HG03095 (cell line): Measurements from ENCODE around the gene APAF1.
"Not testable (repeated sequence)": the region's sequence is repeated elsewhere in the genome, so short reads cannot be mapped to it uniquely, and the experiment has no call there.

Experiments used
- ATAC-seq: cut with Tn5 transposase; IDR thresholded peaks from one replicate; pipeline ENCODE4 v1.9.1; 2021; ENCODE audit warnings: moderate library complexity; ENCODE audit not compliant: unreplicated experiment

The APAF1 gene

DNA sequence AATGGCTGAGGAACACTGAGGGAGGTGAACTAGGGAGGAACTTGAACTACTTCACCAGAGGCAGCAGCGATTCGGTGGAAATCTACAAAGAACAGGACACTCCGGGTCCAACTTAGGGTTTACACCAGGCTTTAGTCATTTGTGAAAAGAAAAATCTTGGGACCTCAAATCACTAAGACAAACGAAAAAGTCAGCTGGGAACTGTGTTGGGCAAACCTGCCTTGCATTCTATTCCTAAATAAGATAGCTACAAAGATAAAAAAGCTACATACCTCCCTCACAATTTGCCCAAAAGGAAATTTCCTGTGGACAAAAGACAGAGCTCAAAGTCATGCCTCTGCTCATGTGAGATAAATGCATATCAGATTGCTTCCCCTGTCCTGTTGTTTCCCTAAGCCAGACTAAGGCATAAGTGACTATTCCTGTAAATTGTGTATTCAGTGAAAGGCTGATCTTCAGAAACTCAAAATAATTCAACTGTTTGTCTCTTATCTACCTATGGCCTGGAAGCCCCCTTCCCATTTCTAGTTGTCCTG, 106.6 kb downstream of the APAF1 start:
- no peak for ATAC-seq

- no peak for ATAC-seq
Observed at GRCh38 chr12:98752726-98753125, 107.6 kb downstream of the APAF1 start.

GRCh38 chr12:98754095-98754494, 109.0 kb downstream of the APAF1 start:
- ATAC-seq = peak; percentile 99

- ATAC-seq = not testable (repeated sequence)
Observed at GRCh38 chr12:98755855-98756254, 110.8 kb downstream of the APAF1 start.

DNA sequence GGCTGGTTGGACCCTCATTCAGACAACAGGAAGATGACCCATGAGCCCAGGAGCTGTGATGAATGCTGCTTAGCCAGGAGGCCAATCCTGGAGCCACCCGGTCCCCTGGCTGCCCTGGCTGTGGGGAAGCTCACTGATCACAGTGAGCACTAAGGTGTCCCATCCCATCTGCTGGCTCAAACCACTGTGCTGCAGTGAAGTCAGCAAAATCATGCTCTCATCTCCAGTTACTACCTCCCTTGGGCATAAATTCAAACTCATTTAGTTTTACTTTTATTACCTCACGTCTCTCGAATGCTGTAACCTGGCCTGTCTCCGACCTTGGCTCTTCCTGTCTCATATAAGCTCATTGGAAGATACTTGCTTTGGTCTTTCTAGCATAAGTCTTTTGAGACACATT, 112.4 kb downstream of the APAF1 start:
- no peak for ATAC-seq

GRCh38 chr12:98758331-98758730, 113.2 kb downstream of the APAF1 start:
- no peak for ATAC-seq

DNA sequence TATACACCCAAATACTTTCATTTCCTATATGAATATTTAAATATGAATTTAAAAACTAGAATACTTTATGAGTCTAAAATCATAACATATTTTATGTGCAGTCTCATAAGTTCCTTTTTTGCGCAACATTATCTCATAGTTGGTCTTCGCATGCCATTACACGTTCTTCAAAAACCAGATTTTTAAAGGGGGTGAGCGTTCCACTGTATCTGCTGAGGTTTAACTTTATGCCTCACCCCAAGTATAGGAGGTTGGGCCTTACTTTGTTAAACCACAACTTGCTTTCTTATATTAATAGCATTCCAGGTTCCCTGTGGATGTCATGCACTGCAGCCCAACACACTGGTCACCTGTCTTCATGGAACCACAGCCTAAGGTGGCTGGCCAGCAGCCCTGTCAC, 118.6 kb downstream of the APAF1 start:
- ATAC-seq = no peak

GRCh38 chr12:98767248-98767647, 122.2 kb downstream of the APAF1 start:
- no peak for ATAC-seq

GRCh38 chr12:98769068-98769467, 124.0 kb downstream of the APAF1 start:
- no peak for ATAC-seq

DNA sequence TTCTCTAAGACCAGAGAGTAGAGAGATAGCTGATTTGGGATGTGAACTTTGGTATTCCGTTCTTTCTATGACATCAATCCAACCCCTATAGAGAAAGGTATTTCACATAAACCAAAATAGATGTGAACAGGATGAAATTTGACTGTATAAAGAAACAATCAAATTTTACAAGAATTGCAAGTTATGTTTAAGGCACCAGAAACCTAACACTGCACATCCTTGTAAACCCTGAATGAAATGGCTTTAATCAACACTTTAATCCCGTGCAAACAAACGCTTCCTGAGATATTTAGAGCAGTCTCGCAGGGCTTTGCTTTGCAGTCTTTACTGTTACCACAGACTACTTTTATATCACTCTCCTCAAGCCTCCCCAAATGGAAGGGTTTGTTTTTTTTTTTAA, 125.1 kb downstream of the APAF1 start:
- no peak for ATAC-seq

DNA sequence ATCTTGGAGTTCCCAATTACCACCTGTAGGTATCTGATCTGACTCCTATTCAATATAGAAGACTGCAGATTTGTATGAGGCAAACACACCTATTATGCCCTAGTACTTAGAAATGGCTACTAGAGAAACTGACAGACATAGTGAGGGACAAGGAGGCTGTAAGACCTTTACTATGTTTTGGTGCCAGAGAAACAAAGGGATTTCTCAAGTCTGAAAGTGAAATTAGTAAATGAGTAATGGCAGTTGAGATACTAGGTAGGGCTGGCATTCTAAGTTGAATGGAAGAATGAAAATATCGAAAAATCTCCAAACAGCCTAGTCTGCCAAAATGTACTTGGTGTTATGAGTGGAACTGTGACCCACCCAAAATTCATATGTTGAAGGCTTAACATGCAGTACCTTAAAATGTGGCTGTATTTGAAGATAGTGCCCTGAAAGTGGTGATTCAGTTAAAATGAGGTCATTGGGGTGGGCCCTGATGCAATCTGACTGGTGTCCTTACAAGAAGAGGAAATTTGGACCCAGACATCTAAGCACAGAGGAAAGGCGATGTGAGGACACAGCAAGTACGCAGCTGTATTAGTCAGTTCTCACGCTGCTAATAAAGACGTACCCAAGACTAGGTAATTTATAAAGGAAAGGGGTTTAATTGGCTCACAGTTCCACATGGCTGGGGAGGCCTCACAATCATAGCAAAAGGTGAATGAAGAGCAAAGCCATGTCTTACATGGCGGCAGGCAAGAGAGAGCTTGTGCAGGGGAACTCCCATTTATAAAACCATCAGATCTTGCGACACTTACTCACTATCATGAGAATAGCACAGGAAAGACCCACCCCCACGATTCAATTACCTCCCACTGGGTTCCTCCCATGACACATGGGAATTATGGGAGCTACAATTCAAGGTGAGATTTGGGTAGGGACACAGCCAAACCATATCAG, 127.0 kb downstream of the APAF1 start:
- no peak for ATAC-seq

- ATAC-seq = no peak
Observed at GRCh38 chr12:98772818-98773217, 127.7 kb downstream of the APAF1 start.

GRCh38 chr12:98780261-98780660, 135.2 kb downstream of the APAF1 start:
- no peak for ATAC-seq

DNA sequence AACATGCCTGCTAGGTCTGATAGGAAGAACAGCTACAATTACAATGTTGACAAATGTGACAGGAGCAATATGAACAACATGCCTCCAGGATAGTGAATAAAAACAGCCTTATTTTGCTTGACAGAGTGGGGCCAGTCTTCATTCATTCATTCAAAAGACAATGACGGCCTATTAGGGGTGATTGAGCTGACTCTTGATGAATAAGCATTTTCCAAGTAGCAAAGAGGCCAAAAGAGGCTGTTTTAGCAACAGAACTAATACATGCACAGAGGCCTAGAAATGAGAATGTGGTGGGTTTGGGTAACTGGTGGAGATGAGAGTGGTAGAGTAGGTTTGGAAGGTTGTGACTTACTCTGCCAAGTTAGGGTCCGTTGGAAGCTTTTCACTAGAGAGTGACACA, 138.3 kb downstream of the APAF1 start:
- no peak for ATAC-seq
